A204.1 (cell line): ENCODE data around the gene CTCF.

Source experiments
- FAIRE-seq: peaks from 2 replicates; lab custom pipeline; 2012; peaks lifted over from hg19 to GRCh38; lab: Jason Lieb, UNC

Gene CTCF

DNA sequence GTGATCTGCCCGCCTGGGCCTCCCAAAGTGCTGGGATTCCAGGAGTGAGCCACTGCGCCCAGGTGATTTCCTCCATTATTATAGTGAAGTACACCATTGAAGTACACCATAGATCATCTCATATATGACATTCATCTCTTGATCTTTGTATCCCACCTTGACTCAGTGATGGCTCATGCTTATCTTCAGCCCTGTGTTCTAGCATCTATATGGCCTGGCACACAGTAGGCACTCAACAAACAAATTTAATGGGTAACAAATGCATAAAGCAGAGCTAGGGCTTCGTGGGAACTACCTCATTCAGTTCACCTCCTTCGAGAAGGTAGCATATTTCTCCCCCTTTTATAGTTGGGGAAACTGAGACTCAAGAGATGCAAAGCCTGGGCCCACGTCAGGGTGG lies 103.3 kb downstream of the CTCF start:
- no peak for FAIRE-seq

DNA sequence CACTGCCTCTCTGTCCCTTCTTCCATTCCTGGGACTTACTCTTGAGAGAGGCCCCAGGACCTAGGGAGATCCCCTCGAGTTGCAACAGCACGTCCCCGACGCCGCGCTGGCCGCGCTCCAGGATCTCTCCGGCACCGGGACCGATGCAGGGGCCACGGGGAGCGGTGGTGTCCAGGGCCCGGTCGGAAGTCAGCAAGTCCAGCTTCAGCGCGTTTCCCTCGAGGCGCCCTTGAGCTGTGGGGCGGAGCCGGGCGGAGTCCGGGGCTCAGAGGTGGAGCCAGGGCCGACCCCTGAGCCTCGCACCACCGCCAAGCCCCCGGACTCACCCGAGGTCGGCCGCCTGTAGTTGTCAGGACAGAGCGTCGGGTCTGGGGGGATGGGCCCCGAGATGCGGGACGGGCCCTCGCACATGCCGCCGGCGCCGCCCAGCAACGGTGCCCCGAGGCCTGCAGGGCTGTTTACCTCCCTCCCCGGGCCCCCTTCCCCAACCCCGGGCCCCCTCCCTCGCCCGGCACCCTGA lies 103.8 kb downstream of the CTCF start:
- no peak for FAIRE-seq

GRCh38 chr16:67666559-67667452 lies 104.5 kb downstream of the CTCF start, which contains the start of the genes C16orf86 and ENKD1:
Gene C16orf86 (plus strand): TSS chr16:67666814. CDS start chr16:67666971, 157 bp downstream.
Gene ENKD1 (minus strand): TSS chr16:67666750. CDS start chr16:67666442, 308 bp downstream.
- no peak for FAIRE-seq

GRCh38 chr16:67667453-67667816 lies 105.1 kb downstream of the CTCF start:
- FAIRE-seq, result no peak

DNA sequence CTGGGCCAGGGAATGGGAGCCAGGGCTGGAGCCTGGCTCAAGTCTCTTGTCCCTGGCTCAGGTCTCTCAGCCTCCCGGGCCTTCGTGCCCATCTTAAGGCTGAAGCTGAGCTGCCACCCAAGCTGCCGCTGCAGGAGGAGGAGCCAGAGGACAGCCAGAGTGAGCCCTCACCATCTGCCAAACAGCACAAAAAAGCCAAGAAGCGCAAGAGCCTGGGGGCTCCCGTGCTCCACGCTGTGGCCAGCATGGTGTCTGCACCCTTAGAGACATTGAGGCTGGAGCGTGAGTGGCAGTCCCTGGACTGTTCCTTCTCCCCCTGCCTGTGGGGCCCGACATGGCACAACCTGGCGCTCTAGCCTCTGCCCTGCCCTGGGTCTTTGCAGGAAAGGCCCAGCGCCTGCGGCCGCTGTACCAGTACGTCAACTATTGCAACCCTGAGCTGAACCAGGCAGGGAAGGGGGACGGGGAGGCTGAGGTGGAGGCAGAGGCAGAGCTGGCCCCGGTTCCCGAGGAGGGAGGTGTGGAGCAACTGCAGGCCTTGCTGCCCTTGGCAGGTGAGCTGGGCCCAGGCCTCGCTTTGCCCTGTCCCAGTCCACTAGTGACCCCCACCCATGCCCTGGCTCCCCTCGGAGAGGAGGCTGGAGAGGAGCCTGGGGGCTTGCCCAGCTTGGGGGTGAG lies 105.6 kb downstream of the CTCF start:
- no peak for FAIRE-seq

DNA sequence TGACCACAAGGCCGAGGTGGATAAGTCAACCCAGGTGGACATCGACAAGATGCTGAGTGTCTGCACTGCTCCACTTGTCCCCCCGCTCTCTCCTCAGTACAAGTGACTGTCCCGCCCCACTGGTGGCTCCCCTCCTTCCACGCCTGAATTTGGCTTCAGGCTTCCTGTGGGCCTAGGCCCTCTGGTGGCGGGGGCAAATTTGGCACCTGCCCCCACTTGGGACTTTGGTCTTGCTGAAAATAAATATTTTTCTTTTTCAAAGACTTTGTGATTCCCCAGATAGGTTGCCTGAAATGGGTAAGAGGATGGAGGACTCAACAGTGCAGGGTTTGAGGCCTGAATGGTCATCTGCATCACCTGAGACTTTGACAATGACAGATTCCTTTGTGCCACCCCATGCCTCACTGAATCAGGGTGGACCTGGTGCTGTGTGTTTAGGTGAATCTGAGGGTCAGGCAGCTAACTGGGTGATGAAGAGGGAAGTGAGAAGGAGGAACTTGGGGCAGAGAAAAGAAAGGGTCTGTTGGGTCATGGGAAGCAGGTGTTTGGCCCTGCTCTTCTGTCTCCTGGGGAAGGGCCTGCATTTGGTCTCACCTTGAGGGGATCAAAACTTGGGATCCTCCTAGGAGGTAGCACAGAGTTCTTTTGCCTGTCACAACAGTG lies 106.3 kb downstream of the CTCF start:
- no peak for FAIRE-seq

DNA sequence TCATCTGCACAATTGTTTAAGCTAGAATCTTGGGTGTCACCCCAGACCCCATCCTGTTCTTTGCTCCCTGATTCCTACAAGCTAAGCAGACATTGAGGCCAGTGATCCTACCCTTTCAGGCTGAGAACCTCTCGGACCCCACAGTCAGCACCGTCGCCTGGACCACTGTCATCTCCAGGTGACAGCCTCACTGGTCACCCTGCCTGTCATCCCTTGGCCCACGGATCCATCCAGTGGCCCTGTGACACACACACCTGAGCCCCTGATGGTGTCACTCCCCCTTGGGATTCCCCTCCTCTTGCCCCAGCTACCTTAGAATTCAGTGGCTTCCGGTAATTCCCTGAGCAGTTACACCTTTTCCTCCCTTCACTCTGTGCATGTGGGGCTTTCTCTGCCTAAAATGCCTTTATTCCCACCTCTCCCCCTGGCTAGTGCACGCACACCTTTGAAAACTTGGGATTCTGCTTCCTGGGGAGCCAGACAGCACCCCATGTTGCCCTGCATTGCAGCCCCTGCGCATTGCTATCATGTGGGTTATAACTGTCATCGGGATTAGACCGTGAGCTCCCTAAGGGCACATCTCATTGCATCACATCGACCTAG lies 107.3 kb downstream of the CTCF start:
- no peak for FAIRE-seq

DNA sequence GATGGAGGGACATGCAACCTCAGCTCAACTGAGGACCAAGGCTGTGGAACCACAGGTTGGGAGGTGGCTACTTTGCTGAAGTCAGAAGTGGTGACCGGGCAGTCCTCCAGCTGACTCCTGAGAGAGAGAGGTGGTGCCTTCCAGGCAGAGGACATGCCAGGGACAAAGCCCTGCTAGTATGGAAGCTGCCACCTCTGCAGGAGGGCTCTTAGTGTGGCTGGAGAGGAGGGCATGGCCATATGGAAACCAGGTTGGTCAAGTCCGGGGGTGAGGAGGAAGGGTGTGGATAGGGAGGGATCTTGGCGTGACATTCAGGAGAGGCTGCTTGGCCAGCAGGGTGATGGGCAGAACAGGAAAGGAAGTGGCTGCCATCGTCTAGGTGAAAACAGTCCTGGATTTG lies 110.0 kb downstream of the CTCF start:
- no peak for FAIRE-seq

GRCh38 chr16:67672739-67673662 lies 110.7 kb downstream of the CTCF start:
- no peak for FAIRE-seq

DNA sequence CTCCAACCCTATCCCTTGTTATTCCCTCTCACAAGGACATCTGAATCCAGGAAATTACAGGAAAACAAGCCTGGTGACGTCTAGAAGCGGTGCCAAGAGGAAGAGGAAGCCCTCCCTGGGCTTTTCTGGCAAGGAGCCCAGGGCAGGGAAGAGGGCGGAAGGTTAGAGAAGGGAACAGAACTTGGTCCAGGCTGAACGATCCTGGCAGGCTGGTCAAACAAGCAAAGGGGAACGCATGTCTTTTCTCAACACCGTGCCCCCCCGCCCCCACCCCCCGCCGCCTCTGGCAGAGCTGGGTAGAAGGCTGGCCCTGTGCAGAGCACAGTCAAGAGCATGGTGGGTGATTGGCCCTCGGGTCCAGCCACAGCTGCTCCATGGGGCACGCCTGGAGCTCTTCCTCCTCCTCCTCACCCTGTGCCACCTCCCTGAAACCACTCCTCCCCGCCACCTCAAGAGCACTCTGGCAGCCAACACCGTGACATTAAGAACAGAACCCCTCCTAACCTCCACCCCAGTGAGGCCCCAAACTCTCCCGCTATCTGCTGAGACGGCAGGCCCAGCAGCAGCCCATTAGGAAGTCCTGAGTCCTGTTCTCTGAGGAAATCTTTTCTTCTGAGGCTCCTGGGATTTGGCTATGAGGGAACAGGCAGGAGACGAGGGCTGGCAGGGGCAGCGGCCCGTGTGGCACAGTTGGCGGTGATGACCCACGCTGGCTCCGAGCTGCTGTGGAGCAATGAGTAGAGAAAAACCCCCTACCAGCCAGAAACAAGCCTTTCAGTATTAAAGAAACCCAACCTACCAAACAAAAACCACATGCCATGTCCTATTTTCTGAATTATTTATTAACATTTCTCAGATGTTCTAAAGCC lies 111.6 kb downstream of the CTCF start:
- no peak for FAIRE-seq

DNA sequence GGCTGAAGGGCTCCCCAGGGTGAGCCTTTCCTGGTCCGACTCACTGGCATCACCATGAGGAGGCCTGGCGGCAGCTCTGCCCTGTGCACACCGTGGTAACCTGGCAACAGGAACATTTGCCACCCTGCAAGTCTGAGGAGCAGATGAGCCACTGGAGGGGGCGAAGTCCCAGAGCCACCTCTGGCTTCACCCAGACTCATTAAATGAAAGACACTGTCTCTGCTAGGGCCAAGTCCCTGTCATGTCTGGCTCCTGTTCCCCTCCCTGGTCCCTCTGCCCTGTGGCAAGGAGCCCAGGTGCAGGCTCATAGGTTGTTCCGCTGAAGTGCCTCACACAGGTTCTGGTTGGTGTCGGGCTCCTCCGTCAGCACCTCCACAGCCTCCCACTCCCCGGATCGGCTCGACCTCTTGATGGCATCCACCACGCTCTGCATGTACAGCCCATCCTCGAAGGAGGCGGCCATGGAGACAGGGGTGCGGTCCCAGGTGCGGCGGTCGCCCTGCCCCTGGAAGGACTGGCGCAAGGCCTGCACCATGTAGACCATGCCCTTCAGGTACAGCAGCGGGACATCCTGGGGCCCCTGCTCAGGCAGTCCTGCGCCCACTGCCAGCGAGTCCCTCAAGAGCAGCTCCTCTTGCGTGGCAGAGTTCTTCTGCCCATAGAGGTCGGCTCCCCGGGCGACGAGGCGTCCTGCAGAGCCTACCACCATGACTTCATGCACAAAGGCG lies 112.7 kb downstream of the CTCF start:
- no peak for FAIRE-seq

DNA sequence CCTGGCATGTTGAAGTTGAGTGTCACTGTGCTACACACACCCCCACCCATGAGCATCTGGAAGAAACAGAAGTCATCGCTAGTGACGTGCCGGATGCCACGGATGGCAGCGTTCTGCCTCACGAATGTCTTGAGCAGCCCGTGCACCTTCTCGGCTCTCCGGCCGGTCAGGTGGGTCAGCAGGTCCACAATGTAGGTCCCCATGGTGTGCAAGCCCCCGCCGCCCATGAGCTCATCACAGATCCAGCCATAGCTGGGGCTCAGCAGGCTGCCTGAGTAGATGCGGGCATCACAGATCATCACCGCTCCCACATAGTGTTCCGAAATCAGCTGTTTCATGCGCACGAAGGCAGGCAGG lies 113.2 kb downstream of the CTCF start:
- FAIRE-seq, result no peak

DNA sequence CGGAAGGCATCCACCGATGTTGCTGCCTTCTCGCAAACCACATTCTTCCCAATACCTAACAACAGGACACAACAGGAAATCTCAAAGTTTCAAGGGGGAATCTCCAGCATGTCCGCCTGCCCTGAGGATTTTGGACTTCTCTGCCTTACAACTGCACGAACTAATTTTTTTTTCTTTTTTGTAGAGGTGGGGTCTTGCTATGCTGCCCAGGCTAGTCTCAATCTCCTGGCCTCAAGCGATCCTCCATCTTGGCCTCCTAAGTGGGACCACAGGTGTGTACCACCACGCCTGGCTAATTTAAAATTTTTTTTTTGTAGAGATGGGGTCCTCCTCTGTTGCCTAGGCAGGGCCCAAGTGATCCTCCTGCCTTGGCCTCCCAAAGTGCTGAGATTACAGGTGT lies 113.7 kb downstream of the CTCF start:
- FAIRE-seq, result no peak

- no peak for FAIRE-seq
Observed at GRCh38 chr16:67676516-67676915, 114.2 kb downstream of the CTCF start.

DNA sequence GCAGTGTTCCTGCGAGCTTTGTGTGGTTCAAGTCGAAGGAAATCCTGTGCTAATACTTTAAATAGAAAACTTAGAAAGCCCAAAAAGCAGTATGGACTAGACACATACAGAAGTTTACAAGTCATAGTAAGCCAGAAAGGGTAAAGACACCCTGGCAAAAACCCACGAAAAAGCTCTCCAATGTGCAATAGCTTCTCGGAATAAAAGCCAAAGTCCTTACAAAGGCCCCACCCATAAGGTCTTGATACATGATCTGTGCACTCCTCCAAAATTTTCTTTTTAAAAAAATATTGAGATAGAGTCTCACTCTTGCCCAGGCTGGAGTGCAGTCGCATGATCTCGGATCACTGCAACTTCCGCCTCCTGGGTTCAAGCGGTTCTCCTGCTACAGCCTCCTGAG lies 114.6 kb downstream of the CTCF start:
- no peak for FAIRE-seq

DNA sequence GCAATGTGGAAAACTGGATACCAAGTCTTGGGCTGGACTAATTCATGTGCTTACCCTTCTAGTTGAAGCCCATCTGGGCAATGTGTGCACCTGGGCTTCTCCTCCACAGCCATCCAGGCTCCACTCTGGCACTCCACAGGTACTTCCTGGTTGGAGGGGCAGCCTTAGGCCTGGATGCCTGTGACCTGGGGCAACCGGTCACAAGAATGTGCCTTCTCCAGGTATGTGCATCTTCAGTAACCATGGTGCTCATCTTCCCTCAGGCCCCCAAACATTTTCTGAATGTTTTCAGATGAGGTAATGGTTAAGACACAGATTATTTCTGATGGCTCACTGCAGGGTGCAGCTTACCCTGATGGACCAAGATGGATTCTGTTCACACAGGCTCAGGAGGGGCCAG lies 115.4 kb downstream of the CTCF start:
- no peak for FAIRE-seq

DNA sequence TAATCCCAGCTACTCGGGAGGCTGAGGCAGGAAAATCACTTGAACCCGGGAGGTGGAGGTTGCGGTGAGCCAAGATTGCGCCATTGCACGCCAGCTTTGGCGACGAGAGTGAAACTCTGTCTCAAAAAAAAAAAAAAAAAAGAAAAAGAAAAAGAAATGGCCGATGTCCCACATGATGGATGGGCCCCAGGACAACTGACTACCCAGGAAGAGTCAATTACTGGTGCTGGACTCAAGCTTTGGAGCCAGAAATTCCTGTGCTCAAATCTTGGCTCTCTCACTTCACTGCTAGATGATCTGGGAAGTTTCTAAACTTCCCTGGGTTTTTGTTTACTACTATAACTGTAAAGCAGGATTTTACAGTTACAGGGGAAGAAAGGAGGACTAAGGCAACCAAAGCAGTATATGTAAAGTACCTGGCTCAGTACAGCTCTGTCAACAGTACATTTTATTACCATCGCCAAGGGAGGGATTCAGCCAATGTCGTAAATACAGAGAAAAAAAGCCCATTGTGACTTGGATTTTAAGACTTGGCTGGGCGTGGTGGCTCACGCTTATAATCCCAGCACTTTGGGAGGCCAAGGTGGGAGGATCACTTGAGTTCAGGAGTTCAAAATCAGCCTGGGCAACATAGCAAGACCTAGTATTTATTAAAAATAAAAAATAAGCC lies 116.2 kb downstream of the CTCF start:
- FAIRE-seq, result no peak

- FAIRE-seq, result no peak
Observed at GRCh38 chr16:67679935-67680897, 117.9 kb downstream of the CTCF start.
